Astrocyte (in vitro differentiated cells and primary cell): Measurements from ENCODE around the gene AP5B1. TPM values are rescaled to one million over a fixed set of nuclear protein-coding genes. Genes with fewer than 3 reads are reported as not detected.

Source experiments
- DNase-seq: peaks from one replicate; pipeline ENCODE4 v3.0.0-alpha.2; 2010; ENCODE audit warnings: low read depth
- FAIRE-seq: peaks from 2 replicates; lab custom pipeline; 2011; peaks lifted over from hg19 to GRCh38; lab: Jason Lieb, UNC
- H2AFZ ChIP-seq: 2 replicates; pipeline ENCODE4 v1.6.0; 2012; ENCODE audit warnings: low read depth, low read length, inconsistent platforms
- H3K27ac ChIP-seq: 2 replicates; pipeline ENCODE4 v1.5.1; 2011; ENCODE audit warnings: low read depth, low read length, inconsistent platforms
- H3K27me3 ChIP-seq: 2 replicates; pipeline ENCODE4 v1.6.0; 2011; ENCODE audit warnings: low read length, inconsistent platforms; ENCODE audit not compliant: insufficient read depth
- H3K36me3 ChIP-seq: 2 replicates; pipeline ENCODE4 v1.5.1; 2011; ENCODE audit warnings: low read length, inconsistent platforms; ENCODE audit not compliant: insufficient read depth
- H3K4me1 ChIP-seq: 2 replicates; pipeline ENCODE4 v1.5.1; 2011; ENCODE audit warnings: low read length, inconsistent platforms; ENCODE audit not compliant: insufficient read depth
- H3K4me2 ChIP-seq: 2 replicates; pipeline ENCODE4 v1.6.0; 2012; ENCODE audit warnings: low read length, inconsistent platforms
- H3K4me3 ChIP-seq: 2 replicates; pipeline ENCODE4 v1.5.1; 2011; ENCODE audit warnings: low read depth, mild to moderate bottlenecking, low read length, inconsistent platforms; ENCODE audit not compliant: insufficient read depth
- H3K79me2 ChIP-seq: 2 replicates; pipeline ENCODE4 v1.6.0; 2012; ENCODE audit warnings: mild to moderate bottlenecking, low read length, inconsistent platforms; ENCODE audit not compliant: insufficient read depth
- H3K9ac ChIP-seq: 2 replicates; pipeline ENCODE4 v1.6.0; 2012; ENCODE audit warnings: mild to moderate bottlenecking, low read length, inconsistent platforms
- H3K9me3 ChIP-seq: 2 replicates; pipeline ENCODE4 v1.5.1; 2012; ENCODE audit warnings: low read depth, mild to moderate bottlenecking, low read length, inconsistent platforms; ENCODE audit not compliant: insufficient read depth
- H4K20me1 ChIP-seq: 2 replicates; pipeline ENCODE4 v1.6.0; 2012; ENCODE audit warnings: low read length, inconsistent platforms; ENCODE audit not compliant: insufficient read depth
- H3K27ac Mint-ChIP-seq: one replicate; pipeline ENCODE4 v1.8.0; 2021; ENCODE audit warnings: mild to moderate bottlenecking, mixed read lengths; ENCODE audit not compliant: unreplicated experiment
- H3K27me3 Mint-ChIP-seq: one replicate; pipeline ENCODE4 v1.8.0; 2021; ENCODE audit warnings: low read depth, mixed read lengths; ENCODE audit not compliant: unreplicated experiment
- H3K36me3 Mint-ChIP-seq: one replicate; pipeline ENCODE4 v1.8.0; 2021; ENCODE audit warnings: low read depth, mixed read lengths; ENCODE audit not compliant: unreplicated experiment
- H3K4me1 Mint-ChIP-seq: one replicate; pipeline ENCODE4 v1.8.0; 2021; ENCODE audit warnings: low read depth, mixed read lengths; ENCODE audit not compliant: unreplicated experiment
- H3K4me3 Mint-ChIP-seq: one replicate; pipeline ENCODE4 v1.8.0; 2021; ENCODE audit warnings: mild to moderate bottlenecking, moderate library complexity, mixed read lengths; ENCODE audit not compliant: unreplicated experiment
- H3K9me3 Mint-ChIP-seq: one replicate; pipeline ENCODE4 v1.8.0; 2021; ENCODE audit warnings: mild to moderate bottlenecking, mixed read lengths; ENCODE audit not compliant: unreplicated experiment
- CTCF ChIP-seq: IDR thresholded peaks from 2 replicates; pipeline ENCODE4 v1.5.1; 2011; ENCODE audit warnings: low read depth, mild to moderate bottlenecking, inconsistent platforms, low read length, moderate library complexity; ENCODE audit not compliant: insufficient read depth
- EZH2 ChIP-seq: IDR thresholded peaks from 2 replicates; pipeline ENCODE4 v1.6.1; 2012; ENCODE audit warnings: mild to moderate bottlenecking, low read length, inconsistent platforms; ENCODE audit not compliant: insufficient read depth
- total RNA-seq: library from RNA; stranded (reverse); gene quantifications from 2 replicates; pipeline ENCODE4 v1.2.1, GENCODE V29; 2021

AP5B1 gene
- total RNA-seq, 1 donor from 2014 or later = 10.9 TPM

DNA sequence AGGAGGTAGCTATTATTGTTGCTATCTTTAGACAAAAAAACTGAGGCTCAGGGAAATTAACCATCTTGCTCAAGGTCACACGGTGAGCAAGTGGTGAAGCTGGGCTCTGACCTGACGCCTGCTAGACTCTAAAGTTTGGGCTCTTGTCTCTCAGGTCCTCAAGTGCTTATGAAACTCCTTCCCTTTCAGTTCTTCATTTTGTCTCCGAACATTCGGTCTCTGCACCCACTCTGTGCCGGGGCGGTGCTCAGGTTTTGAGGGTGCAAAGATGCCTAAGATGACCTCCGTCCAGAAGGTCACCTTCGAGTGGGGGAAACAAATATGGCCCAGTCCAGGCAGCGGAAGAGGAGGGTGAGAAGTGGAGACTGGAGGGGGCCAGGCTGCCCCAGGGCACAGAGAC is 22.1 kb upstream of the AP5B1 start:
- H3K9me3 Mint-ChIP-seq = no peaks in the 10 kb centered on the region
- no peaks in the 10 kb centered on the region for H3K9me3 ChIP-seq
- FAIRE-seq = no peak

GRCh38 chr11:65801153-65801987 is 20.6 kb upstream of the AP5B1 start:
- no peak for DNase-seq
- no peaks in the 10 kb centered on the region for H3K36me3 ChIP-seq
- no peaks in the 10 kb centered on the region for H3K4me1 ChIP-seq
- H3K9ac ChIP-seq = no peak overlapping the region
- H3K27ac Mint-ChIP-seq = no peak overlapping the region
- no peaks in the 10 kb centered on the region for H3K4me1 Mint-ChIP-seq
- no peak overlapping the region for H3K4me2 ChIP-seq
- no peaks in the 10 kb centered on the region for H3K9me3 Mint-ChIP-seq
- H3K4me3 ChIP-seq = no peak overlapping the region
- no peak overlapping the region for H3K27ac ChIP-seq
- no peak for FAIRE-seq
- no peaks in the 10 kb centered on the region for H3K36me3 Mint-ChIP-seq
- H4K20me1 ChIP-seq = no peaks in the 10 kb centered on the region
- H3K79me2 ChIP-seq = no peaks in the 10 kb centered on the region
- peaks cover 36% of the 10 kb centered on the region for H3K27me3 Mint-ChIP-seq
- no peak overlapping the region for H3K4me3 Mint-ChIP-seq
- no peak for TF ChIP-seq EZH2
- no peak for TF ChIP-seq CTCF
- peaks cover 16% of the 10 kb centered on the region for H3K27me3 ChIP-seq
- H3K9me3 ChIP-seq = no peaks in the 10 kb centered on the region
- no peak overlapping the region for H2AFZ ChIP-seq

More for the DNA sequence above, 22.1 kb upstream of the AP5B1 start:
- no peak for DNase-seq
- H3K36me3 Mint-ChIP-seq = no peaks in the 10 kb centered on the region
- H2AFZ ChIP-seq = no peak overlapping the region
- H3K9ac ChIP-seq = no peak overlapping the region
- no peaks in the 10 kb centered on the region for H3K4me1 ChIP-seq
- H3K4me1 Mint-ChIP-seq = no peaks in the 10 kb centered on the region
- H3K79me2 ChIP-seq = no peaks in the 10 kb centered on the region
- H3K36me3 ChIP-seq = no peaks in the 10 kb centered on the region
- no peak overlapping the region for H3K27ac ChIP-seq
- no peak overlapping the region for H3K4me3 ChIP-seq
- H4K20me1 ChIP-seq = no peaks in the 10 kb centered on the region
- peaks cover 27% of the 10 kb centered on the region for H3K27me3 Mint-ChIP-seq
- no peak overlapping the region for H3K4me2 ChIP-seq
- peak overlapping the region; percentile 50 for H3K4me3 Mint-ChIP-seq
- H3K27ac Mint-ChIP-seq = no peak overlapping the region
- peaks cover 20% of the 10 kb centered on the region for H3K27me3 ChIP-seq
- no peak for TF ChIP-seq EZH2
- no peak for TF ChIP-seq CTCF

DNA sequence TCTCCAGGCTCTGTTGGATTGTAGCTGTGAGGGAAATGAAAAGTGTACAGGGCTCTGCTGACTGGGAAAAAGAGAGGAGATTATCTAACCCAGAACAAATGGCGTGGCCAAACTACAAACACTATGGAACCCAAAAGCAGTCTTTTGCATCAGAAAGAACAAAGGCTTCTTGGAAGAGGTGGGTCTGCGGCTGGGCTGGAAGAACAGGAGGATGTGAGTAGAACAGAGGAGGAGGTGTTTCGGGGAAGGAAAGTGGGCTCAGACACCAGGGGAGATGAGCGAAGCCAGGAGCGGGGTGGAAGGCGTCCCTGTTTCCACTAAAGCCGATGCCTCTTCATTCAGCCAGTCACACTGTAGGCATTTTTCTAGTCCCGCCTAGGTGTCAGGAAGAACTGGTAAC is 18.1 kb upstream of the AP5B1 start:
- Histone ChIP-seq H3K9me3 (no peaks in the 10 kb centered on the region), H3K79me2 (no peaks in the 10 kb centered on the region), H3K9ac (no peak overlapping the region), H3K27me3 (peaks cover 19% of the 10 kb centered on the region), H3K4me2 (no peak overlapping the region), H3K4me1 (no peaks in the 10 kb centered on the region), H3K36me3 (no peaks in the 10 kb centered on the region), H2AFZ (no peak overlapping the region), H3K4me3 (no peak overlapping the region), H4K20me1 (no peaks in the 10 kb centered on the region), H3K27ac (no peak overlapping the region)
- Mint-ChIP-seq H3K9me3 (no peaks in the 10 kb centered on the region), H3K4me1 (no peaks in the 10 kb centered on the region), H3K27ac (no peak overlapping the region), H3K4me3 (no peak overlapping the region), H3K27me3 (peaks cover 57% of the 10 kb centered on the region), H3K36me3 (no peaks in the 10 kb centered on the region)
- no peak for TF ChIP-seq EZH2
- no peak for TF ChIP-seq CTCF
- FAIRE-seq = no peak
- no peak for DNase-seq
